ENCODE data around the gene ELL2.

- TF ChIP-seq CTCF (IDR thresholded peaks at IDR 0.05) = no peak
- no peak for TF ChIP-seq EZH2 (IDR thresholded peaks at IDR 0.05; ENCODE audit: borderline replicate concordance, insufficient read depth, low read depth, low read length, poor library complexity, severe bottlenecking)
Measured at GRCh38 chr5:95907067-95907705, 54.5 kb downstream of the ELL2 start.
